Astrocyte of the cerebellum (primary cell): Measurements from ENCODE around the gene DNAH17.

Source experiments
- DNase-seq: peaks from one replicate; pipeline ENCODE4 v3.0.0-alpha.2; 2011; ENCODE audit warnings: low read depth
- H3K4me3 ChIP-seq: 2 replicates; pipeline ENCODE4 v1.5.1; 2011; ENCODE audit warnings: mild to moderate bottlenecking, low read depth, low read length, moderate library complexity
- in situ Hi-C: cut with HindIII; loops from 2 replicates; pipeline ENCODE4 v1.10.0; 2017; ENCODE audit warnings: low sequenced_read_pairs
- TF ChIP-seq, protein P1 (sequence below): IDR thresholded peaks from 2 replicates; pipeline ENCODE4 v1.5.1; 2012; ENCODE audit warnings: low read length, low read depth, moderate library complexity, mild to moderate bottlenecking; ENCODE audit errors: missing control alignments

The DNAH17 gene

DNA sequence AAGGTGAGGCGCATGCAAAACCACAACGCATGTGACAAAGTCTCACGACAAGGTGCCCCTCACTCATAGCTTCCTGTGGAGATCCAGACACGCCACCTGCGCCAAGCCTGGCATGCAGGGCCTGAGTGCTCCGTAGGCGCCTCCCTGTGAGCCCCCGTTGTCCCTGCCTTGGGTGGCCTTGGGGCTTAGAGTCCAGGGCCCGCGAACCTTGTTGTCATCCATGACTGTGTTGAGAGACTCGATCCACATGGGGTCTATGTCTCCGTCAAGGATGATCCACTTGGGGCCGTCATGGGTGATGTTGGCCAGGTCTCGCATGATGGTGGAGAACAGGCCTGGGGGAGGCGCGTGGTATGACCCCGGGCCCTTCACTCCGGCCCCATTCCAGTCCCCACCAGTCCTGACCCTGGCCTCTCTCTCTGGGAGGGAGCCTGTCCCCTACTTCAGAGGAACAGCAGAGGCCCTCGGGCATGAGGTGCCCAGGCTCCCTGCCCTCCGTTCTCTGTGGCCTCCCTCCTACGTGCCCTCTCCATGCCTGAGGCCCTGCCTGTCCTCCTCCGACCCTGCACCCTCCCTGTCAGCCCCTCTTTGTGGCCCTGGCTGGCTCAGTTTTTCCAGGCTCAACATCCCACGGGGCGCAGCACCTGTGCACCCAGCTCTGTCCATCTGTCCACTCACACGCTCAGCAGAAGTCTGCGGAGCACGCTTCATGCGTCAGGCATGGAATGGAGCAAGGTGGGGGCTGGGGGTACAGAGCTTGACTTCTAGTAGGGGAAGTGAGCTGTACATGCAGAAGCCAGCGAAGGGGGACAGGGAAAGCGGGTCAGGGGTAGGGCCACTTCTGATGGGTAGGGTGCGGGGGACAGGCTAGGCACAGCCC lies 85.7 kb downstream of the DNAH17 start:
- H3K4me3 ChIP-seq: no peak overlapping the region
- TF ChIP-seq, protein P1, sequence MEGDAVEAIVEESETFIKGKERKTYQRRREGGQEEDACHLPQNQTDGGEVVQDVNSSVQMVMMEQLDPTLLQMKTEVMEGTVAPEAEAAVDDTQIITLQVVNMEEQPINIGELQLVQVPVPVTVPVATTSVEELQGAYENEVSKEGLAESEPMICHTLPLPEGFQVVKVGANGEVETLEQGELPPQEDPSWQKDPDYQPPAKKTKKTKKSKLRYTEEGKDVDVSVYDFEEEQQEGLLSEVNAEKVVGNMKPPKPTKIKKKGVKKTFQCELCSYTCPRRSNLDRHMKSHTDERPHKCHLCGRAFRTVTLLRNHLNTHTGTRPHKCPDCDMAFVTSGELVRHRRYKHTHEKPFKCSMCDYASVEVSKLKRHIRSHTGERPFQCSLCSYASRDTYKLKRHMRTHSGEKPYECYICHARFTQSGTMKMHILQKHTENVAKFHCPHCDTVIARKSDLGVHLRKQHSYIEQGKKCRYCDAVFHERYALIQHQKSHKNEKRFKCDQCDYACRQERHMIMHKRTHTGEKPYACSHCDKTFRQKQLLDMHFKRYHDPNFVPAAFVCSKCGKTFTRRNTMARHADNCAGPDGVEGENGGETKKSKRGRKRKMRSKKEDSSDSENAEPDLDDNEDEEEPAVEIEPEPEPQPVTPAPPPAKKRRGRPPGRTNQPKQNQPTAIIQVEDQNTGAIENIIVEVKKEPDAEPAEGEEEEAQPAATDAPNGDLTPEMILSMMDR: no peak
- DNase-seq: no peak
- in situ Hi-C loops: loop anchor here (25.0 kb wide), 2 partner anchors 121 to 346 kb away; partner anchors contain the start of gene USP36

DNA sequence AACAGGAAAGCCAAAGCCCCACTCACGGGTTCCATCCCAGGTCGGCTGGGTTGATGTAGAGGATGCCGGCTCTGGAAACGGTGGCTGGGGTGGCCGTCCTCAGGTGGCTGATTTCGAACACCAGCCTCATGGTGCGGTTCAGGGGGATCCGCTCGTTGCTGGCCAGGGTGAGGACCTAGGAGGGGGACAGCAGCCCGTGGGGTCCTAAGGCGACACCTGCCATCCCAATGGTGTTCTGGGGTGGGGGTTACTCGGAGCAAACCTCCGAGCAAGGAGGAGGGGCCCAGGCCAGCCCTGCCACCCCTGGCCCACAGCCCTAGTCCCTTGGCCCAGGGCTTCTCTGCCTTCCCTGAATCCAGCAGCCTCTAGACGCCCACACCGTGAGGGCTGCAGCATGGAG lies 86.5 kb downstream of the DNAH17 start:
- in situ Hi-C loops: loop anchor here (25.0 kb wide), 2 partner anchors 122 to 347 kb away; partner anchors contain the start of gene USP36
- TF ChIP-seq, protein P1: no peak
- H3K4me3 ChIP-seq: no peak overlapping the region
- no peak for DNase-seq

DNA sequence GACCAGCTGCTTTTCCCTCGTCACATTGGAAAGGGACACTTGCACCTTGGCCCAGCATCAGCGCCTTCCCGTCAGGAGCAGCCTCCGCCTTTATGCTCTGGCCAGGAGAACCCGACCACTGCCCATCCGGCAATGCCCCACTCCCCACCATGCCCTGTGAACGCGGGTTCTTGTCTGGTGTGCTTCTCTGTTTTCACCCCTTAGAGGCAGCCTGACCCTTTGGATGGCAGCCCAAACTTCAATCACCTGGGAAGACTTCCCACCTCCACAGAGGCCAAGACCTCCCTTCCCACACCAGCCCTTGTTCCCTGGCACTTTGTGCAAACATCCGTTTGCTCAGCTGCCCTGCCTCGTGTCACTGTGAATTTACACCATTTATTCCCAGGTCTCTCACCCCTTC lies 87.0 kb downstream of the DNAH17 start:
- H3K4me3 ChIP-seq: no peak overlapping the region
- DNase-seq: no peak
- in situ Hi-C loops: loop anchor here (25.0 kb wide), 2 partner anchors 122 to 347 kb away; partner anchors contain the start of gene USP36
- TF ChIP-seq, protein P1: no peak

DNA sequence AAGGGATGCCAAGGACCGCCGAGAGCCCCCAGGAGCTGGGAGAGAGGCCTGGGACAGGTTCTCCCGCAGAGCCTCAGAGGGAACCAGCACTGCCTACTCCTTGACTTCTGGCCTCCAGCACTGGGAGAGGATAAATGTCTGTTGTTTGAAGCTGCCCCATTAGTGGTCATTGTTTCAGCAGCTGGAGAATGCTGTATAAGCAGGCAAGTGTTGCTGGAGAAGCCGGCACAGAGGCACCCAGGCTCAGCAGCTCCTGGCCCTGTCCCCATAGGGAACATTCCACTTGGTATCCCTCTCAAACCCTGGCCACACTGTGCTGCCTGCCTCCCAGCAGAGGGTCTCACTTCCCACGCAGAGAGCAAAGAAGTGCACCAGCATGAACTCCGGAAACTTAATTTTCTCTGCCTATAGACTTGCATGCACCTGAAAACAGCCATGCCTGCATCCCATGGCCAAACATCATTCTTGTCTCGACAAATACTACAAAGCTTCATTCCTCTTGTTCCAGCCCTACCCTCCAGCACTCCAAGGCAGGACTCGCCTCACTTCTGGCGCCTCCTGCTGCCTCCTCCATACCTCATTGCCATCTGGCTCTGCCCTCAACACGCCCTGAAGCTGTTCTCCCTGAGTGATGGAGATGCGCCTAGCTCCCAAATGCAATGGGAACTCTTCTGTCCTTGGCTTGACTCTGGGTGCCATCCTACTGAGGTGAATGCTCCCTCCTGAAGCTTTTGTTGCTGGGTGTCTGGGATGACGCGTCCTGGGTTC lies 88.1 kb downstream of the DNAH17 start:
- H3K4me3 ChIP-seq: no peak overlapping the region
- in situ Hi-C loops: loop anchor here (25.0 kb wide), 2 partner anchors 123 to 348 kb away; partner anchors contain the start of gene USP36
- TF ChIP-seq, protein P1: no peak
- DNase-seq: no peak

DNA sequence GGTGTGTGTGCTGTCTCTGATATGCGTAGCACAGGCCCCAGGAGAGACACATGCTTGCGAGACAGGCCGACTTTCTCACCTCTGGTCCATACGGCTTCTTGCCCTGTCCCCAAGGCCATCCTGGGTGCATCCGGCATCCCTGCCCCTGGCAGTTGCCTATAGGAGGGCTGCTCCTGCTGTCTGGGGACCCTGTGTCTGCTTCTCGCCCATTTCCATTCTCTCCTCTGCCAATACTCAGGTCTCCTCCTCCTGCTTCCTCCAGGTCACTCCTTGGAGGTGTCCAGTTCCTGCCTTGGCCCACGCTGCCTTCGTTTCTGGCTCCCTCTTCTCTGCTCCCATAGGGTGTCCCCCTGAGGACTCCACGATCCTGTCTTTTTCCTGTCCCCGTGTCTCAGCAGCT lies 89.0 kb downstream of the DNAH17 start:
- DNase-seq: no peak
- H3K4me3 ChIP-seq: no peak overlapping the region
- TF ChIP-seq, protein P1: no peak
- in situ Hi-C loops: loop anchor here (25.0 kb wide), 2 partner anchors 124 to 349 kb away; partner anchors contain the start of gene USP36

DNA sequence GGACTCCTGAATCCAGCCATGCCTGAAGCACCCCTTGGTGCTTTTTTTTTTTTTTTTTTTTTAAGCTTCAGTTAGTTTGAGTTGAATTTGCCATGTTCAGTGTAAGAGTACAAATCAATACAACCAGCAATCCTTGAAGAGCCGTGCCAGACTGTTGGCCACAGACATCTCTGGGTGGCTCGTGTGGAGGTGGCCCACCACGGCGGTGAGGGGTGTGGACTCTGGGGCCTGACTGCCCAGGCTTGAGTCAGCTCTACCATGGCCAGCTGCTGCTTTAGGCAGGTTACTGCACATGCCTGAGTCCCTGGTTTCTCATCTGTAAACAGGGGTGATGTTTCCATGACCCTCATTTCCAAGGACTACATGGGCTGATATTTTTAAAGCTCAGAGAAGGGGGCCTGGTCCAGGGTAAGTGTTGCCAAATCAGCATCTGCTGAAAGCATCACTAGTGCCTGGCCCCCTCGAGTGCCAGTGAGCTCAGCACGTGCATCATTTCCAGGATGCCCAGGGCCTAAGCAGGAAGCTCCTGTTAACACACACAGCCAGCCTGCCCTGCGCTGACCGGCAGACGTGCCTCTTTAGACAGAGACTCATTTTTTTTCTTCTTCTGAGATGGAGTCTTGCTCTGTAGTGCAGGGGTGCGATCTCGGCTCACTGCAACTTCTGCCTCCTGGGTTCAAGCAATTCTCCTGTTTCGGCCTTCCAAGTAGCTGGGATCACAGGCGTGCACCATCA lies 90.1 kb downstream of the DNAH17 start:
- H3K4me3 ChIP-seq: no peak overlapping the region
- in situ Hi-C loops: loop anchor here (25.0 kb wide), 2 partner anchors 125 to 350 kb away; partner anchors contain the start of gene USP36
- TF ChIP-seq, protein P1: no peak
- DNase-seq: no peak
